AG20443 (cell line): ENCODE measurements around the gene COX5A.
A peak's percentile ranks its signal among the peaks of the same experiment; 100 is the strongest.
"Not testable (repeated sequence)": the region's sequence is repeated elsewhere in the genome, so short reads cannot be mapped to it uniquely, and the experiment has no call there.

ENCODE experiments used
- DNase-seq: peaks from one replicate; pipeline ENCODE4 v3.0.0; 2012; ENCODE audit warnings: low spot score, mixed read lengths

COX5A gene

GRCh38 chr15:74955796-74956647 is 18.1 kb upstream of the COX5A start:
- peak; percentile 71 for DNase-seq

DNA sequence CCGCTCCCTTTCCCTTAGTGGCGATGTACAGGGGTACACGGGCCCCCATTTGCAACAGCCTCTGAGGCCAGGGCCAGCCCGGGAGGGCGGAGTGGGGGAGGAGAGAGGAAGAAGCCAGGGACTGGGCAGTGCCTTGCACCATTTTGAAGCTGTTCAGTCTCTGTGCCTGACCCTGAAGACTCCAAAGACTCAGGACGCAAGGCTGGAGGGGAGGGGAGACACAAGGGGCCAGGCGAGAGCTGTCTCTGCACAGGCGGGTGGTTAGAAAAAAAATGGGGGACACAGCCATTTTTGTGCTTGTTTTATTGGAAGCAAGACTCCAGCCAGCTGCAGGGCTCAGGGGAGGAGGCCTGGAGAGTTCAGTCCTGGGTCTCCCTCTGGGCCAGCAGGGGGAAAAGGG is 17.1 kb upstream of the COX5A start:
- DNase-seq = no peak

DNA sequence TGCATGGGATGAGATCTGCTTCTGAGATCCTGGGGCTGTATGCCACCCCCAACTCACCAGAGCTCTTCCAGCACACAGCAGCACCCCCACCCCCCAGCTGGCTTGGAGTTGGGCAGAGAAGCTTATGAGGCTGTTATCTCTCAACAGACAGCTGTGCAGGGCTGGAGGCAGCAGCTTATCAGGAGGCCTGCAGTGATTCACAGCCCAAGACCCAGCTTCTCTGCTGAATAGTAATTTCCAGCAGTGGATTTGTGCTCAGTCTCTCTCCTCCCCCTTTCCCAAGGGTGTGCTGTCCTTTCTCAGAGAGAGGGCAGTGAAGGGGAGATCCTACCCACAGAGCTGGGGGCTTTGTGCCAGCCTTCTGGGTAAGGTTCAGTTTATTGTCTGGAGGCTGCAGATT is 16.6 kb upstream of the COX5A start:
- DNase-seq = no peak

DNA sequence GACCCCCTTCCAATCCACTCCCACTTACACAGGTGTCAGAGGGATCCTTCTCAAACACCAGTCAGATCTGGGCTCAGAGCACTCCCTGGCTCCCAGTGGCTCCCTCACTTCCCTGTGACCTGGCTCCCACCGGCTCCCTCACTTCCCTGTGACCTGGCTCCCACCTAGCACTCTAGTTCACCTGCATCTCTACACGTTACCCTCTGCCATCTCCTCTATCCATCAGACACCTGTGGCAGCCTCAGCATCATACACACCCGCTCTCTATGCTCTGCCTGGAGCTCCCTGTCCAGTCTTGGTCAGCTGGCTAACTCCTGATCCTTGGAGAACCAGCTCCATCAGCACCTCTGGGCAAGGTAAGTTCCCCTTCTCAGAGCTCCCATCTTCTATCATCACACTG is 13.1 kb upstream of the COX5A start:
- DNase-seq = no peak

DNA sequence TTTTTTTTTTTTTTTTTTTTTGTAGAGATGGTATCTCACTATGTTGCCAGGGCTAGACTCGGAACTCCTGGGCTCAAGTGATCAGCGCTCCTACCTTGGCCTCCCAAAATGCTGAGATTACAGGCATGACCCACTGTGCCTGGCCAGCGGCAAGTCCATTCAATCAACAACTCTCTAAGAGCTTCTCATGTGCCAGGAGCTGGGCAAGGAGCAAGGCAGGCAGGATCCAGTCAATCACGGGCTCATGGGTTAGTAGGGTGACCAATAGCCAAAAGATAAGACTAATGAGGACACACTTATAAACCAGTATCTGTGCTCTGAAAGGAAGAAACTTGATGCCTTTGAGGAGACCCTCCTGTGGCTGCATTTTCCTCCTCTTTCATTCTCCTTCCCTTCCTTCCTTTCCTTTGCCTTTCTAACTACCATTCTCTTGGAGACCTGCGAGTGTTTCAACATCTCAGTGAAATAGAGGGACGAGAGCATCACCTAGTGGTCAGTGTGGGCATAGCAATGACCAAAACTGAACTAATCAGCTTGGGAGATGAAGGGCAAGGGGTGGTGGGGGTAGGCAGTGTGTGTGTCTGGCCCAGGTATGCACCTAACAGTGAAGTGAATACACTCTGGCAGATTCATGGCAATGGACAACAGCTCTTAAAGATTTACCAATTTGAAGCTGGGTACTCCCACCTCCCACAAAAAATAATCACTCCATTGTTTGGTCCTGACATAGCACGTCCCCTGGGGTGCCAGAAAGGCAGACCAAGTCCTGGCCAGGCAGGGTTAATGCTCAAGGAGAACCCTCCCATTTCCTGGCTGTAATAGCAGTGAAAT is 12.4 kb upstream of the COX5A start:
- peak; percentile 76 for DNase-seq

- DNase-seq = no peak
Measured at GRCh38 chr15:74937272-74937589, 642 bp downstream of the COX5A start.

GRCh38 chr15:74935193-74935592 is 2.7 kb downstream of the COX5A start:
- DNase-seq = not testable (repeated sequence)

DNA sequence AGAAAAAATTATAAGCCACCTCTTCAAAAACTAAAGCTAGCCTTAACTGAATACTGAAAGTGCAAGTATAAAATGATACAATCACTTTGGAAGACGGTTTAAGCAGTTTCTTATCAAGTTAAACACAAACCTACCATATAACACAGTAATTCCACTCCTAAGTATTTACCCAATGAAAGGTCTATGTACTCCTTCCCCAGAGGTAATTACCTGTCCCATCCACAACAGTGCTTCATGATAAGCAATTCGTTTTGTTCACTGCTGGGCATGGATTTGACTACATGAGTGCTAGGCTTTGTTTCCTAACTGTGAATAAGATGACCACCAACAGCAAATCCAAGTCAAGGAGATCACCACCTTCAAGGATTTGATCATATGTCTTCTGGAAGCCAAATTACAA is 4.3 kb downstream of the COX5A start:
- no peak for DNase-seq

DNA sequence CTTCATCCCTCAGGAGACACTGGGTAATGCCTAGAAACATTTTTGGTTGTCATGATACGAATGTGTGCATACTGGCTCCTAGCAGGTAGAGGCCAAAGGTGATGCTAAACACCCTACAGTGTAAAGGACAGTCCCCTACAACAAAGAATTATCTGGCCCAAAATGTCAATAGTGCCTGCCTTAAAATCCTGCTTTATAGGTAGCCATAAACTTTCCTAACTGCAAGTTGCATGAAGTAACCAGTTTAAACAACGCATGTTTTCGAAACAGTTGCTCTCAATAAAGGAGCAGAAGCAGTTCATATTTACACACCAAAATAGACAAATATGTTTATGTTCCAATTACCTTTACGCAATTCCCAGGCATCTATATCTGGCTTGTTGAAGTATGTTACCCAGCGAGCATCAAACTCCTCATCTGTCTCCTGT is 9.1 kb downstream of the COX5A start:
- DNase-seq = no peak

- DNase-seq = no peak
Measured at GRCh38 chr15:74924525-74924924, 13.3 kb downstream of the COX5A start.

- no peak for DNase-seq
Measured at GRCh38 chr15:74920456-74920855, 17.4 kb downstream of the COX5A start.

- DNase-seq = no peak
Measured at GRCh38 chr15:74917676-74918075, 20.2 kb downstream of the COX5A start.

- not testable (repeated sequence) for DNase-seq
Measured at GRCh38 chr15:74913799-74914198, 24.1 kb downstream of the COX5A start.

GRCh38 chr15:74913041-74913440 is 24.8 kb downstream of the COX5A start:
- DNase-seq = no peak

GRCh38 chr15:74908635-74909034 is 29.2 kb downstream of the COX5A start:
- no peak for DNase-seq

DNA sequence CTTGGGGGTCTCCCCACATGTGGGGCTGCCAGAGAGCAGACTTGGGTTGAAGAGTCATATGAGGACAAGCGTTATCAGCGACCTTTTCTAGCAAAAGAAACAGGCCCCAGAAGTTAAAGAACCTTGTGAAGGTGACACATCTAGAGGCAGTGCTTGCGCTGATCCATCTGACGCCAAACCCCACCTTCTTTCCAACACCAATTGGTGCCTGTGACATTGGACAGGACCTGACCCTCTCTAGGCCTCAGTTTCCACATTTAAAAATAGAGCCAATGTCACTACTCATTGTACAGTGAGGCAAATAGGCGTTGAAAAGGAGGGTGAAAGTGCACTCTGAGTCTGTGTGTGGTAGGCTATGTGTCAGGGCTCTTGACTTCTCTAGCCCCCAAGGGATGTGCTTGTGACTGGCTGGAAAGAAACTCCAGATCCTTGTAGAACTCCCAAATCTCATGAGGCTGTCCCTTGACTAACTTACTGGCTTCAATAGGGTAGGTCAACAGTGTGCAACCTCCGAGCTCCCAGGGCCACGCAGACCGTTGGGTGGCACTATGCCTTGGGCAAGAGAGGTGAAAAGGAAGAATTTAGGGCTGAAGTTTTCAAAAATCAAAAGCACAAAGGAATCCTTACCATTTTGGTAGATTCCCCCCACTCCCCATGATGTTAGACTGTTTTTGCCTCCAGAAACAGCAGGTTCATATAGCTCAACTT is 30.6 kb downstream of the COX5A start:
- no peak for DNase-seq

DNA sequence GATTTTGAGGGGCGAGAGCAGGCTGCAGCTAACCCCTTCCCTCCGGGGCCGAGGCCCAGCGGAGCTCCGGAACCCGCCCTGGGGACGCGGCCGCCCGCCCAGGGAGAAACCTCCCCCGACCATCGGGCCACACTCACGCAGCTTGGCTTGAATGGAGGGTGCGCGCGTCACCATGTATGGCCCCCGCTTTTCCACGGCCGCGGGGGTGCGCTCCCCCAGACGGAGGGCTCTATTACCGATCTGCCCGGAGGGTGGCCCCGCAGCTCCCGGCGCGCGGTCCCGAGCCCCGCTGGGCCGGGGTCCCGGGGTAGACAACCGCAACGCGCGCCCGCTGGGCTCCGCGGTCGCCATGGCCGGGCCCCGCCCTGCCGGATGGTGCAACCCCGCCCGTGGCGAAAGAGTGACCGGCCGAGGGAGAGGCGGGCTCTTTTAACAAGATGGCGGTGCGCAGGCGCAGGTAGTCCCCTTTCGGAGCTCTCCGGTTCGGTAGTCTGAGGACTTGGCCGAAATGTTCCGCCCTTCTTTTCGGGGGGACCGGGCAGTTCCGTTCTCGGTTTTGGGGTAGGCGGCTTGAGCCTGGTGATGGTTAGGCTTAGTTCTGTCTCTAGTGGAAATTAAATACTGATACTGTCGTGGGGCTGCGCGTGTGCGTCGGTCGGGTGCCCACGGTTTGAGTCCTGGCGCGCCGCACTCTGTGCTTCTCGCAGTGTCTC is 31.3 kb downstream of the COX5A start, which contains the start of gene FAM219B:
Gene FAM219B (minus strand): TSS at position 402 of the 713 bp plus-strand sequence. CDS start 51 bp downstream, at position 351.
- peak; percentile 99 for DNase-seq

GRCh38 chr15:74906067-74906449 is 31.8 kb downstream of the COX5A start:
- no peak for DNase-seq

- no peak for DNase-seq
Measured at GRCh38 chr15:74904190-74904805, 33.6 kb downstream of the COX5A start.

GRCh38 chr15:74903676-74904075 is 34.2 kb downstream of the COX5A start:
- DNase-seq = no peak

DNA sequence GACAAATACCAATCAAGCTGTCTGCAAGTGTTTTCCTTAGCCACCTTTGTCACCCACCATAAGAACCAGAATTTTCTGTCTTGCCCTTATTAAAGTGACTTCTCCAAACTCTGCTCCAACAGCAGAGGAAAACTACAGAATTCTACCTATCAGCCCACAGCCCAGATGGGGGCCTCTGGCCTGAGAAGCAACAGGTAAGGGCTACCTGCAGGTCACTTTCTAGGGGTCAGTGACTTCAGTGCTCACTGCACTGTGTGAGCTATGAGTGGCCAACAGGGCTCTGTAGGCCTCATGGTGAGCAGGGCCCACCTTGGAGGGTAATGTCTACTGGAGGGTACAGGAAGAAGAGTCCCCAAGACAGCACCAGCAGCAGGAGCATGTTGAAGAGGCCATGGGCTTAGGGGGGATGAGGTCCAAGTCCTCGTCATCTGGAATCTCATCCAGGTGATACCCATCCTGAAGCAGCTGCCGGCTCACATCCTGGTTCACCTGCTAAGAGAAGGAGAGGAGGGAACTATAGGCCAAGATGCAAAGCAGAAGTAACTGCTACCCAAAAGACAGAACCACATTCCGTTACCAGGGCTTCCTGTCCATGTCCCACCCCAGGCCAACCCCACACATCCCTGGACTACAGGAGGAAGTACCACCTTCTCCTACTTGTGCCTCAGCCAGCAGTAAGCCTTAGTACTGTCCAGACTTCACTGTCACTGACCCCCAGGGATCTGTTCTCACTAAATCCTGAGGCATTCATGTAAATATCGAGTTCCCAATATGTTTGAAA is 35.4 kb downstream of the COX5A start:
- DNase-seq = no peak
